CD4-positive, alpha-beta T cell (primary cell): ENCODE data around the gene PER1. TPM values are rescaled to one million over a fixed set of nuclear protein-coding genes. Genes with fewer than 3 reads are reported as not detected.

Source experiments
- ATAC-seq: fragments of 200-7000 bp; cut with Tn5 transposase; one replicate; pipeline ENCODE4 v1.10.0; 2022; ENCODE audit warnings: mild to moderate bottlenecking; ENCODE audit not compliant: poor library complexity
- CTCF ChIA-PET: fragments of 350-600 bp; sonication (Branson Sonifier 250); formaldehyde crosslinking; loops from one replicate; lab custom pipeline; 2021; ENCODE audit warnings: antibody characterized with exemption, inconsistent platforms; lab: Charles Lee
- POLR2A ChIA-PET: fragments of 350-600 bp; sonication (Branson Sonifier 250); formaldehyde crosslinking; loops from one replicate; lab custom pipeline; 2021; ENCODE audit warnings: antibody characterized with exemption, inconsistent platforms; lab: Charles Lee
- DNase-seq, 14 experiments: peaks; one replicate each; pipeline ENCODE4 v3.0.0-alpha.2; 2013 to 2020; ENCODE audit warnings: mixed read lengths in 2 of 14
- H3K27ac ChIP-seq, 2 donors: one replicate each; pipeline versions ENCODE4 v1.5.1 to v1.7.0; 2013; ENCODE audit warnings: low read length in 2 of 2, low read depth in 1 of 2, mild to moderate bottlenecking in 1 of 2
- H3K27me3 ChIP-seq, 2 experiments: 1 replicate in 1 of 2; 2 replicates in 1 of 2; pipeline versions ENCODE4 v1.6.1 to v1.7.0; 2013; ENCODE audit warnings: low read length in 2 of 2, control low read depth in 1 of 2, mild to moderate bottlenecking in 1 of 2, moderate library complexity in 1 of 2; ENCODE audit not compliant: insufficient read depth in 2 of 2, control insufficient read depth in 1 of 2
- H3K36me3 ChIP-seq: one replicate; pipeline ENCODE4 v1.6.1; 2013; ENCODE audit warnings: low read length, control low read depth; ENCODE audit not compliant: insufficient read depth
- H3K4me1 ChIP-seq: one replicate; pipeline ENCODE4 v1.6.1; 2013; ENCODE audit warnings: low read length, control low read depth; ENCODE audit not compliant: insufficient read depth
- H3K4me3 ChIP-seq: one replicate; pipeline ENCODE4 v1.5.1; 2013; ENCODE audit warnings: mild to moderate bottlenecking, low read length, moderate library complexity
- H3K9me3 ChIP-seq, 2 experiments: 1 replicate in 1 of 2; 2 replicates in 1 of 2; pipeline versions ENCODE4 v1.6.1 to v1.7.0; 2013; ENCODE audit warnings: low read length in 2 of 2, mild to moderate bottlenecking in 2 of 2, control low read depth in 1 of 2, moderate library complexity in 1 of 2; ENCODE audit not compliant: control insufficient read depth in 1 of 2, insufficient read depth in 1 of 2
- H3K27ac Mint-ChIP-seq: one replicate; pipeline ENCODE4 v1.8.0; 2020; ENCODE audit warnings: mixed read lengths
- H3K27me3 Mint-ChIP-seq: one replicate; pipeline ENCODE4 v1.8.0; 2021; ENCODE audit warnings: mixed read lengths
- H3K36me3 Mint-ChIP-seq: one replicate; pipeline ENCODE4 v1.8.0; 2021; ENCODE audit warnings: low read depth, mixed read lengths
- H3K4me1 Mint-ChIP-seq: one replicate; pipeline ENCODE4 v1.8.0; 2021; ENCODE audit warnings: low read depth, mixed read lengths
- H3K4me3 Mint-ChIP-seq: one replicate; pipeline ENCODE4 v1.8.0; 2020; ENCODE audit warnings: mild to moderate bottlenecking, mixed read lengths
- H3K9me3 Mint-ChIP-seq: one replicate; pipeline ENCODE4 v1.8.0; 2020; ENCODE audit warnings: mixed read lengths
- CTCF ChIP-seq: fragments of 200-600 bp; IDR thresholded peaks from one replicate; pipeline ENCODE4 v1.8.0; 2022; ENCODE audit warnings: antibody characterized with exemption, mild to moderate bottlenecking
- intact Hi-C, 2 experiments: fragments of 100-400 bp; cut with DNase I in 1 of 2; cut with micrococcal nuclease in 1 of 2; formaldehyde crosslinking; loops; one replicate each; pipeline versions ENCODE4 v1.15.1 to v1.9.0; 2023 to 2025; cut with DNase I, micrococcal nuclease
- total RNA-seq, 174 experiments: library from RNA in 2 of 174; stranded (reverse) in 2 of 174; gene quantifications; one replicate each; pipeline ENCODE4 v1.2.3 and lab custom pipeline; 2021 to 2026

PER1 gene
- total RNA-seq, 2 experiments from 2014 or later = 1,723 to 1,794 TPM

- H3K4me3 Mint-ChIP-seq = peak overlapping the region; percentile 51
- POLR2A ChIA-PET = interaction anchor here (1.3 to 1.7 kb wide), 3 partner anchors 9 to 75 kb away, joined by 5 to 10 read pairs (median 6); no protein-coding TSS in a partner anchor
- H3K36me3 Mint-ChIP-seq = peaks cover 98% of the 10 kb centered on the region
- peaks cover 7% of the 10 kb centered on the region for H3K27me3 Mint-ChIP-seq
- CTCF ChIA-PET = interaction anchor here (1.1 kb wide), 1 partner anchor 9 kb away, joined by 4 read pairs; no protein-coding TSS in a partner anchor
- H3K9me3 Mint-ChIP-seq = no peaks in the 10 kb centered on the region
- H3K36me3 ChIP-seq = peaks cover 80% of the 10 kb centered on the region
- peaks cover 53% of the 10 kb centered on the region for H3K4me1 ChIP-seq
- H3K27ac ChIP-seq = no peak overlapping the region
- no peaks in the 10 kb centered on the region for H3K27me3 ChIP-seq
- H3K4me3 ChIP-seq = no peak overlapping the region
- ATAC-seq (no peak), DNase-seq (peak in 2 of 14 experiments; percentile 11 to 32)
- intact Hi-C loops = no loop called here
- no peak for TF ChIP-seq CTCF
- H3K9me3 ChIP-seq = no peaks in the 10 kb centered on the region
- peaks cover 29% of the 10 kb centered on the region for H3K4me1 Mint-ChIP-seq
- no peak overlapping the region for H3K27ac Mint-ChIP-seq
Measured at GRCh38 chr17:8147805-8148404, 4.3 kb downstream of the PER1 start.

GRCh38 chr17:8147141-8147804, 4.9 kb downstream of the PER1 start:
- ChIA-PET CTCF (no interaction called here), POLR2A (interaction anchor here (1.0 to 4.5 kb wide), 5 partner anchors 8 to 75 kb away, joined by 3 to 19 read pairs (median 6); no protein-coding TSS in a partner anchor)
- Histone ChIP-seq H3K9me3 (no peaks in the 10 kb centered on the region), H3K4me3 (no peak overlapping the region), H3K27ac (no peak overlapping the region), H3K36me3 (peaks cover 83% of the 10 kb centered on the region), H3K27me3 (no peaks in the 10 kb centered on the region), H3K4me1 (peaks cover 47% of the 10 kb centered on the region)
- H3K9me3 Mint-ChIP-seq = no peaks in the 10 kb centered on the region
- peaks cover 23% of the 10 kb centered on the region for H3K4me1 Mint-ChIP-seq
- intact Hi-C loops = no loop called here
- TF ChIP-seq CTCF = no peak
- peak in 1 of 14 experiments; percentile 37 for DNase-seq
- no peak for ATAC-seq
- no peak overlapping the region for H3K27ac Mint-ChIP-seq
- H3K36me3 Mint-ChIP-seq = peaks cover 98% of the 10 kb centered on the region
- peaks cover 7% of the 10 kb centered on the region for H3K27me3 Mint-ChIP-seq
- H3K4me3 Mint-ChIP-seq = peak overlapping the region; percentile 69

- Mint-ChIP-seq H3K4me1 (peaks cover 17% of the 10 kb centered on the region), H3K36me3 (peaks cover 99% of the 10 kb centered on the region), H3K9me3 (no peaks in the 10 kb centered on the region), H3K4me3 (peak overlapping the region; percentile 69), H3K27me3 (peaks cover 5% of the 10 kb centered on the region), H3K27ac (no peak overlapping the region)
- DNase-seq (no peak), ATAC-seq (no peak)
- H3K4me3 ChIP-seq = no peak overlapping the region
- ChIA-PET CTCF (no interaction called here), POLR2A (interaction anchor here (1.0 to 4.5 kb wide), 3 partner anchors 9 to 75 kb away, joined by 3 to 19 read pairs (median 6); no protein-coding TSS in a partner anchor)
- peaks cover 40% of the 10 kb centered on the region for H3K4me1 ChIP-seq
- intact Hi-C loops = no loop called here
- H3K9me3 ChIP-seq = no peaks in the 10 kb centered on the region
- H3K27ac ChIP-seq = no peak overlapping the region
- no peaks in the 10 kb centered on the region for H3K27me3 ChIP-seq
- peaks cover 90% of the 10 kb centered on the region for H3K36me3 ChIP-seq
- TF ChIP-seq CTCF = no peak
Measured at GRCh38 chr17:8146381-8147140, 5.6 kb downstream of the PER1 start.
